ENCODE measurements around the gene PLEKHA8. TPM values are rescaled to one million over a fixed set of nuclear protein-coding genes. Genes with fewer than 3 reads are reported as not detected.

Gene PLEKHA8
- total RNA-seq, 1 donor, result 13.8 TPM

GRCh38 chr7:30115709-30116297 lies 87.6 kb downstream of the PLEKHA8 start:
- peaks cover 8% of the 10 kb centered on the region for H3K4me1 ChIP-seq (ENCODE audit: insufficient read depth, low read length)
- no peak overlapping the region for H2AFZ ChIP-seq (ENCODE audit: low read length)
- H3K27ac ChIP-seq (ENCODE audit: low read depth, low read length), result no peak overlapping the region
- H3K4me3 ChIP-seq (ENCODE audit: insufficient read depth, low read length), result no peak overlapping the region
- no peaks in the 10 kb centered on the region for H3K36me3 ChIP-seq (ENCODE audit: insufficient read depth, low read length)
- H3K4me2 ChIP-seq (ENCODE audit: insufficient read depth, low read length), result no peak overlapping the region
- no peaks in the 10 kb centered on the region for H3K79me2 ChIP-seq (ENCODE audit: insufficient read depth, low read length)
- no peak for DNase-seq (ENCODE audit: insufficient read length, low spot score, missing footprints)
- no peak for TF ChIP-seq CTCF (IDR thresholded peaks at IDR 0.05; ENCODE audit: extremely low read depth, low read depth, low read length)
- H4K20me1 ChIP-seq (ENCODE audit: insufficient read depth, low read length), result no peaks in the 10 kb centered on the region
- H3K9me3 ChIP-seq (ENCODE audit: low read depth, low read length), result peaks cover 2% of the 10 kb centered on the region
- H3K27me3 ChIP-seq (ENCODE audit: insufficient read depth, low read length), result no peaks in the 10 kb centered on the region

DNA sequence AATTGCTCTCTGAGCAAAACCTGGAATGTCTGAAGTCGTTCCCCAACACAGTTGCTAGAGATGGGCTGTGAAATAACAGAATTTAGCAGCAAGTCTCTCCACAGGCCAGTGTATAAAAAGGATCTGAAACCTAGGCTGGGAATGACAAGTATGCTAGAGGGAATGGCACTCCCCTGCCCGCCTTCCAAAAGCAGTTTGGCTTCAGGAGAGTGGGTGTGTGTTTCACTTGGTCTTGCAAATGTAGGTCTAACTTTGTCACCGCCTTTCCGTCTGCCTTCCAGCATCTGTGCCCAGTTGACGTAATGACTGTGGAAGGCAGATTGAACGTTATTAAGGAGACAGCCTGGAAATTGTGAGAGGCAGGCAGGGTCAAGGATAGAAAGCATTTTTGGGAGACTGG lies 88.6 kb downstream of the PLEKHA8 start:
- no peak for TF ChIP-seq CTCF (IDR thresholded peaks at IDR 0.05; ENCODE audit: extremely low read depth, low read depth, low read length)
- H3K4me3 ChIP-seq (ENCODE audit: insufficient read depth, low read length), result peak overlapping the region; percentile 20
- H3K27ac ChIP-seq (ENCODE audit: low read depth, low read length), result peak overlapping the region; percentile 49
- H3K4me1 ChIP-seq (ENCODE audit: insufficient read depth, low read length), result peaks cover 8% of the 10 kb centered on the region
- no peaks in the 10 kb centered on the region for H3K27me3 ChIP-seq (ENCODE audit: insufficient read depth, low read length)
- no peaks in the 10 kb centered on the region for H3K79me2 ChIP-seq (ENCODE audit: insufficient read depth, low read length)
- peak overlapping the region; percentile 43 for H2AFZ ChIP-seq (ENCODE audit: low read length)
- no peaks in the 10 kb centered on the region for H4K20me1 ChIP-seq (ENCODE audit: insufficient read depth, low read length)
- peak overlapping the region; percentile 57 for H3K4me2 ChIP-seq (ENCODE audit: insufficient read depth, low read length)
- DNase-seq (ENCODE audit: insufficient read length, low spot score, missing footprints), result peak; percentile 52
- peaks cover 2% of the 10 kb centered on the region for H3K9me3 ChIP-seq (ENCODE audit: low read depth, low read length)
- H3K36me3 ChIP-seq (ENCODE audit: insufficient read depth, low read length), result no peaks in the 10 kb centered on the region

DNA sequence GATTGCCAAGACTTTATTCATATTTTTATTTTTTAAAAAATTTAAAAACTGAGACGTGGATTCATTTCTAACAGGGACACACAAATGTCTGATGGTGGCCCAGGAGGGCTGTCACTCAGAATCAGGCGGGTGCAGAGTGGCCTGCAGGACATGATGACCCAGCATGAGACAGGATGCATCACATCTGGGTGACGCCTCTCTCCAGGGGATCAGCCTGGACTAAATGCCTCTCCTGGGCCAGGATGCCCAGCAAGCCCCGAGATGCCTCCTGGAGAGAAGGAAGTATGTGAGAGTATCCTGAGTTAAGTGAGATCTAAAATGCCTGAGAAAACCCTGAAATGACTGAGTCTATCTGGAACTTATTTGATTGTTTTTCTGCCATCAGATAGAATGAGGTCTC lies 89.7 kb downstream of the PLEKHA8 start:
- Histone ChIP-seq H3K4me2 (ENCODE audit: insufficient read depth, low read length) (no peak overlapping the region), H3K4me1 (ENCODE audit: insufficient read depth, low read length) (peaks cover 8% of the 10 kb centered on the region), H3K79me2 (ENCODE audit: insufficient read depth, low read length) (no peaks in the 10 kb centered on the region), H2AFZ (ENCODE audit: low read length) (no peak overlapping the region), H3K27ac (ENCODE audit: low read depth, low read length) (no peak overlapping the region), H3K9me3 (ENCODE audit: low read depth, low read length) (peaks cover 1% of the 10 kb centered on the region), H3K4me3 (ENCODE audit: insufficient read depth, low read length) (no peak overlapping the region), H3K27me3 (ENCODE audit: insufficient read depth, low read length) (no peaks in the 10 kb centered on the region), H3K36me3 (ENCODE audit: insufficient read depth, low read length) (no peaks in the 10 kb centered on the region), H4K20me1 (ENCODE audit: insufficient read depth, low read length) (no peaks in the 10 kb centered on the region)
- peak; percentile 54 for DNase-seq (ENCODE audit: insufficient read length, low spot score, missing footprints)
- no peak for TF ChIP-seq CTCF (IDR thresholded peaks at IDR 0.05; ENCODE audit: extremely low read depth, low read depth, low read length)

DNA sequence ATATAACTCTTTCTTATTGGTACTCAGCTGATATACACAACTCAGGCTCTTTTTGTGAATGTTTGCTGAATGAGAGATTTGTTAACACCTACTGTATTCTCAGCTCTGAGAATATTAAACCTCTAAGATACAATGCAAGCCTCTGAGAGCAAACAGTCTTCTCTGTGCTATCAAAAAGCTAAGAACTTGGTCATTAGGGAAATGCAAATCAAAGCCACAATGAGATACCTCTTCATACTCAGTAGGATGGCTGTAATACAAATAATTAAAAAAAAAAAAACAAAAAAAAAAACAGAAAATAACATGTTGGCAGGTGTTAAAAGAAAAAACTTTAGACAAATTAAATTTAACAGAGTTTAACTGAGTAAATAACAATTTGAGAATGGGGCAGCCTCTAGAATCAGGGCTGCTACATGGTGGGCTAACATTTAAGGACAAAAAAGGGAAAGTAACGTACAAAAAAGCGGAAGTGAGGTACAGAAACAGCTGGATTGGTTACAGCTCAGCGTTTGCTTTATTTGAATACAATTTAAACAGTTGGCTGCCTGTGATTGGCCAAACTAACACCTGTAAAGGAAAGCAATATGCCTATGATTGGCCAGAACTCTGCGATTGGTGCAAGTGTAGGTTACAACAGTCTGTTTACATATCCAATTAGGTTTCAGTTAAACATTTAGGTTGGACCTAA lies 91.8 kb downstream of the PLEKHA8 start:
- H4K20me1 ChIP-seq (ENCODE audit: insufficient read depth, low read length), result no peaks in the 10 kb centered on the region
- no peak for DNase-seq (ENCODE audit: insufficient read length, low spot score, missing footprints)
- no peak overlapping the region for H3K4me2 ChIP-seq (ENCODE audit: insufficient read depth, low read length)
- H3K4me1 ChIP-seq (ENCODE audit: insufficient read depth, low read length), result peaks cover 8% of the 10 kb centered on the region
- no peaks in the 10 kb centered on the region for H3K9me3 ChIP-seq (ENCODE audit: low read depth, low read length)
- H3K27ac ChIP-seq (ENCODE audit: low read depth, low read length), result no peak overlapping the region
- H3K27me3 ChIP-seq (ENCODE audit: insufficient read depth, low read length), result no peaks in the 10 kb centered on the region
- H3K79me2 ChIP-seq (ENCODE audit: insufficient read depth, low read length), result no peaks in the 10 kb centered on the region
- no peak overlapping the region for H3K4me3 ChIP-seq (ENCODE audit: insufficient read depth, low read length)
- no peak overlapping the region for H2AFZ ChIP-seq (ENCODE audit: low read length)
- TF ChIP-seq CTCF (IDR thresholded peaks at IDR 0.05; ENCODE audit: extremely low read depth, low read depth, low read length), result no peak
- no peaks in the 10 kb centered on the region for H3K36me3 ChIP-seq (ENCODE audit: insufficient read depth, low read length)

Data from osteoblast (primary cell).